GM12872 (cell line): Measurements from ENCODE around the gene NPPA.

ENCODE experiments used
- CTCF ChIP-seq: IDR thresholded peaks from 3 replicates; pipeline ENCODE4 v1.5.1; 2011; ENCODE audit warnings: low read depth, mild to moderate bottlenecking, low read length, moderate library complexity; ENCODE audit not compliant: insufficient read depth

NPPA gene

GRCh38 chr1:11833497-11833896 lies 14.1 kb downstream of the NPPA start:
- TF ChIP-seq CTCF = no peak

- no peak for TF ChIP-seq CTCF
Measured at GRCh38 chr1:11831945-11832725, 15.4 kb downstream of the NPPA start.

DNA sequence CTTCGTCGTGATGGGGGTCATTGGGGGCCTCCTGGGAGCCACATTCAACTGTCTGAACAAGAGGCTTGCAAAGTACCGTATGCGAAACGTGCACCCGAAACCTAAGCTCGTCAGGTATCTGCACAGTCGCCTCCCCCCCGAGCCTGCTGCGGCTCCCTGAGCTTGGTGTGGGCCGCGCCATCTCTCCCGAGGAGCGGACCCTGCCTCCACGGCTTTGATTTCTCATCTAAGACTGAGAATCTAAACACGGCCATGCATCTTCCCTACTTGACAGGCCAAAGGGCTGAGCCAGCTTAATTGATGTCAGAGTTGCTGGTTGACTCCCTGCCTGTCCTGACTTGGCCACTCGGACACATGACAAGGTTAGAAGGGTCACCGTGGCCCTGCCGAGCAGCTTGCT lies 19.1 kb downstream of the NPPA start:
- TF ChIP-seq CTCF = no peak

GRCh38 chr1:11826946-11827345 lies 20.6 kb downstream of the NPPA start:
- no peak for TF ChIP-seq CTCF

- TF ChIP-seq CTCF = no peak
Measured at GRCh38 chr1:11825131-11825530, 22.5 kb downstream of the NPPA start.

DNA sequence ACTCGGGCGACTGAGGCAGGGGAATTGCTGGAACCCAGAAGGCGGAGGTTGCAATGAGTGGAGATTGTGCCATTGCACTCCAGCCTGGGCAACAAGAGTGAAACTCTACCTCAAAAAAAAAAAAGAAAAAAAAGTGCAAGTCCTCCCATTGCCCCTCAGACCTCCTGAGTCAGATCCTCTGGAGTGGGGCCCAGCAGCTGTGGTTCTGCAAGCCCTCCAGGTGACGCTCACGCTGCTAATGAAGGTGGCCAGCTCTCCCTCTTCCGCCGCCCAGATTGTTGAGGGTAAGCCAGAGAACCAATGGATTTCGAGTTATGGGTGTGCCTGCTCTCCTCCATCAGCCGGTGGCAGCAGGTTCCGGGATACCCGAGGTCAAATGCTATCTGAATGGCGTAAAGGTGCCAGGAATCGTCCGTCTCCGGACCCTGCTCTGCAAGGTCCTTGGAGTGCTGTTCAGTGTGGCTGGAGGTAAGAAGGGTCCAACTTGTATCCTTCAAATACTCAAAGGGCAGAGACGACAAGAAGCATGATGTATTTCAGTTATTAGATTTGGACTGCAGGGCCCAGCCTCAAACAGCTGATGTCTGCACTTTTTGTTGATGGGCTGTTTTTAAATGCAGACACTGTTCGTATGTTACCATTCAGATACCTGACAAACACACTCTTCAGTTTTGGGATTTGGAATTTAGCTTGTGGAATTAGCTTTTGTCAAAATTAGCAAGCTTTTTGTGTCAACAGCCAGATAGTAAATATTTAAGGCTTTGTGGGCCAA lies 24.0 kb downstream of the NPPA start:
- TF ChIP-seq CTCF = no peak

DNA sequence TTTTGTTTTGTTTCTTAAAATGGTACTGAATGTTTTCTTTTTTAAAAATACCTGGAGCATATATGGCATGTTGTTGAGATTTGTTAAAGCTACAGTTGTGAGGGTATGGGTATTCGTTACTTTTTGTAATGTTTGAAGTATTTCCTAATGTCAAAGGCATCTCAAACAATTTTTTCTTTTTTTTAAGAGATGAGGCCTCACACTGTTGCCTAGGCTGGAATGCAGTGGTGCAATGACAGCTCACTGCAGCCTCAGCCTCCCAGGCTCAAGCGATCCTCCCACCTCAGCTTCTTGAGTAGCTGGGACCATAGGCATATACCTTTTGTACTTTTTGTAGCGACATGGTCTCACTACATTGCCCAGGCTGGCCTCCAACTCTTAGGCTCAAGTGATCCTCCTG lies 25.5 kb downstream of the NPPA start:
- TF ChIP-seq CTCF = no peak
